ENCODE results near the gene TRAPPC4. TPM values are rescaled to one million over a fixed set of nuclear protein-coding genes. Genes with fewer than 3 reads are reported as not detected.

Gene TRAPPC4
- total RNA-seq, 1 experiment from 2014 or later = 78.9 TPM

DNA sequence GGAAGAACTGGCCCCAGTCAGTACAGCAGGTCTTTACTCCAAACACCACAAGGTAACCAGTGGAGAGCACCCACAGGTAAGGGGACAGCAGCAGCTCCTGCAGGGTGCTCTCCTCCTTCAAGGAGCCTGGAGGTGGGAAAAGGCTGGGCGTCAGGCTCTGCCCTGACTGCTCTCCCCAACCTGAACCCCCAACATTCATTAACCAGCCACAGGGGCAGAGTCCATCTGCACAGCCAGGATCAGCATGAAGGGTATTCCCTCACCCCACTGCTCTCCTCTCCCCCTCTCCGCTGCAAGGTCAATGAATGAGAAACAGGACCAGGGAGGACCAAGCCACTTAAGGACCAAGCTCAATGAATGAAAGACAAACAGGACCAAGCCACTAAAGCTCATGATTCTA, 8.4 kb downstream of the TRAPPC4 start:
- intact Hi-C loops (cut with micrococcal nuclease; ENCODE audit: unreplicated experiment) (no loop called here), in situ Hi-C loops (cut with HindIII; ENCODE audit: low pct_unique_long_range_greater_than_20kb, low sequenced_read_pairs) (no loop called here)
- peaks cover 5% of the 10 kb centered on the region for H3K36me3 ChIP-seq (ENCODE audit: control insufficient read depth, insufficient read depth, low read length)
- CTCF ChIA-PET = interaction anchor here (0.6 kb wide), 1 partner anchor 14 kb away, joined by 7 read pairs; no protein-coding TSS in a partner anchor
- H3K4me3 ChIP-seq (ENCODE audit: low read depth in 2 of 2, low read length in 2 of 2) = no peak overlapping the region
- peaks cover 22% of the 10 kb centered on the region for H3K4me1 ChIP-seq (ENCODE audit: control insufficient read depth, insufficient read depth, low read length)
- TF ChIP-seq SIN3A (IDR thresholded peaks at IDR 0.05; ENCODE audit: borderline replicate concordance, insufficient read depth, low read depth, low read length) (no peak), POLR2AphosphoS5 (IDR thresholded peaks at IDR 0.05; ENCODE audit: low read depth, low read length) (no peak), CTCF (IDR thresholded peaks at IDR 0.05) (no peak), TCF7L2 (IDR thresholded peaks at IDR 0.05; ENCODE audit: low read depth, low read length) (no peak)
- TF ChIP-seq, protein P1, sequence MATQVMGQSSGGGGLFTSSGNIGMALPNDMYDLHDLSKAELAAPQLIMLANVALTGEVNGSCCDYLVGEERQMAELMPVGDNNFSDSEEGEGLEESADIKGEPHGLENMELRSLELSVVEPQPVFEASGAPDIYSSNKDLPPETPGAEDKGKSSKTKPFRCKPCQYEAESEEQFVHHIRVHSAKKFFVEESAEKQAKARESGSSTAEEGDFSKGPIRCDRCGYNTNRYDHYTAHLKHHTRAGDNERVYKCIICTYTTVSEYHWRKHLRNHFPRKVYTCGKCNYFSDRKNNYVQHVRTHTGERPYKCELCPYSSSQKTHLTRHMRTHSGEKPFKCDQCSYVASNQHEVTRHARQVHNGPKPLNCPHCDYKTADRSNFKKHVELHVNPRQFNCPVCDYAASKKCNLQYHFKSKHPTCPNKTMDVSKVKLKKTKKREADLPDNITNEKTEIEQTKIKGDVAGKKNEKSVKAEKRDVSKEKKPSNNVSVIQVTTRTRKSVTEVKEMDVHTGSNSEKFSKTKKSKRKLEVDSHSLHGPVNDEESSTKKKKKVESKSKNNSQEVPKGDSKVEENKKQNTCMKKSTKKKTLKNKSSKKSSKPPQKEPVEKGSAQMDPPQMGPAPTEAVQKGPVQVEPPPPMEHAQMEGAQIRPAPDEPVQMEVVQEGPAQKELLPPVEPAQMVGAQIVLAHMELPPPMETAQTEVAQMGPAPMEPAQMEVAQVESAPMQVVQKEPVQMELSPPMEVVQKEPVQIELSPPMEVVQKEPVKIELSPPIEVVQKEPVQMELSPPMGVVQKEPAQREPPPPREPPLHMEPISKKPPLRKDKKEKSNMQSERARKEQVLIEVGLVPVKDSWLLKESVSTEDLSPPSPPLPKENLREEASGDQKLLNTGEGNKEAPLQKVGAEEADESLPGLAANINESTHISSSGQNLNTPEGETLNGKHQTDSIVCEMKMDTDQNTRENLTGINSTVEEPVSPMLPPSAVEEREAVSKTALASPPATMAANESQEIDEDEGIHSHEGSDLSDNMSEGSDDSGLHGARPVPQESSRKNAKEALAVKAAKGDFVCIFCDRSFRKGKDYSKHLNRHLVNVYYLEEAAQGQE (IDR thresholded peaks at IDR 0.05; ENCODE audit: insufficient read depth in 1 of 2, low read depth in 2 of 2, low read length in 1 of 2) = no peak
- no peaks in the 10 kb centered on the region for H3K9me3 ChIP-seq (ENCODE audit: control insufficient read depth, insufficient read depth, low read depth, low read length)
- POLR2A ChIA-PET = no interaction called here
- ATAC-seq (no peak), DNase-seq (ENCODE audit: low read depth, low spot score) (no peak)
- BruUV-seq (replicated peaks) = no TSS peak
- no peak overlapping the region for H3K27ac ChIP-seq (ENCODE audit: low read length)
- H3K27me3 ChIP-seq (ENCODE audit: control insufficient read depth, insufficient read depth, low read length) = no peaks in the 10 kb centered on the region

DNA sequence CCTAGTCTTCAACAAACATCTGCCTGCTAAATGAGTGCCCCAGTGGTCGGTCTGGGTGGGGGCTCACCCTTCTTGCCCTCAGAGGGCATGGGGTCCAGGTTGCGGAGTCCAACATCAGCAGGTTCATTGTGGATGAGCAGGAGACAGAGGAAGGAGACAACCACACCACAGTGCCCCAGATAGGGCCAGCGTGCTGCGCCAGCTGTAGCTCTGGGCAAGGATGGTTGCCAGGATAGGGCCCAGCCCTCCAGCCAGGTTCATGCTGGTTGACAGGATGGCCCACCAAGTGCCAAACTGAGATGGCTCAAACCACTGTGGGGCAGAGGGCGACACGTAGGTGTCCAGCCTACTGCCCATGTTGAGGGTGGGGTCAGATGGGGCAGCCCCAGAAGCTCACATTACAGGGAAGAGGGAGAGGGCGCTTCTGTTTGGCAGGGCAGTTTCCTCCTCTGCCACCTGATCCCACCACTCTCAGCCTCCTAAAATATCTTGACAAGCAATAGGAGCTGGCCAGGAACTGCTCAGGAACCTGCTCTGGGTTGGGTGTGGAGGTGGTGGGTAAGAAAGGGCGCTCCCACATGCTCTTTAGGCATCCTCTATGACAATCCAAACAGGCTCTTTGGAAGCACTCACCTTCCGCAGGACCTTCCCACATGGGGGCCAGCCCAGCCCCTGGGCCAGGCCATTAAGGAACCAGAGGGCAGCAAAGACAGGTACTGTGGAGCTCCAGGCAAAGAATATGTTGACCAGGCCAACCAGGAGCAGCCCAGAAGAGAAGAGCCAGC, 9.2 kb downstream of the TRAPPC4 start:
- Histone ChIP-seq H3K4me3 (ENCODE audit: low read depth in 2 of 2, low read length in 2 of 2) (no peak overlapping the region), H3K4me1 (ENCODE audit: control insufficient read depth, insufficient read depth, low read length) (peaks cover 22% of the 10 kb centered on the region), H3K27ac (ENCODE audit: low read length) (no peak overlapping the region), H3K27me3 (ENCODE audit: control insufficient read depth, insufficient read depth, low read length) (no peaks in the 10 kb centered on the region), H3K9me3 (ENCODE audit: control insufficient read depth, insufficient read depth, low read depth, low read length) (no peaks in the 10 kb centered on the region), H3K36me3 (ENCODE audit: control insufficient read depth, insufficient read depth, low read length) (peaks cover 5% of the 10 kb centered on the region)
- in situ Hi-C loops (cut with HindIII; ENCODE audit: low pct_unique_long_range_greater_than_20kb, low sequenced_read_pairs) = no loop called here
- TF ChIP-seq CTCF (IDR thresholded peaks at IDR 0.05) = no peak
- TF ChIP-seq, protein P1 (IDR thresholded peaks at IDR 0.05; ENCODE audit: insufficient read depth in 1 of 2, low read depth in 2 of 2, low read length in 1 of 2) = no peak
- TF ChIP-seq SIN3A (IDR thresholded peaks at IDR 0.05; ENCODE audit: borderline replicate concordance, insufficient read depth, low read depth, low read length) = no peak
- ChIA-PET CTCF (interaction anchor here (0.6 kb wide), 1 partner anchor 13 kb away, joined by 7 read pairs; no protein-coding TSS in a partner anchor), POLR2A (no interaction called here)
- BruUV-seq (replicated peaks) = no TSS peak
- DNase-seq (ENCODE audit: low read depth, low spot score) (no peak), ATAC-seq (no peak)
- intact Hi-C loops (cut with micrococcal nuclease; ENCODE audit: unreplicated experiment) = no loop called here

Measured in Panc1 (cell line).